CD4-positive, alpha-beta T cell treated with Interleukin-21 for 1 hour (primary cell): ENCODE results near the gene DAND5.

Experiments used
- DNase-seq: peaks from one replicate; pipeline ENCODE4 v3.0.0-alpha.2; 2020

DAND5 gene

DNA sequence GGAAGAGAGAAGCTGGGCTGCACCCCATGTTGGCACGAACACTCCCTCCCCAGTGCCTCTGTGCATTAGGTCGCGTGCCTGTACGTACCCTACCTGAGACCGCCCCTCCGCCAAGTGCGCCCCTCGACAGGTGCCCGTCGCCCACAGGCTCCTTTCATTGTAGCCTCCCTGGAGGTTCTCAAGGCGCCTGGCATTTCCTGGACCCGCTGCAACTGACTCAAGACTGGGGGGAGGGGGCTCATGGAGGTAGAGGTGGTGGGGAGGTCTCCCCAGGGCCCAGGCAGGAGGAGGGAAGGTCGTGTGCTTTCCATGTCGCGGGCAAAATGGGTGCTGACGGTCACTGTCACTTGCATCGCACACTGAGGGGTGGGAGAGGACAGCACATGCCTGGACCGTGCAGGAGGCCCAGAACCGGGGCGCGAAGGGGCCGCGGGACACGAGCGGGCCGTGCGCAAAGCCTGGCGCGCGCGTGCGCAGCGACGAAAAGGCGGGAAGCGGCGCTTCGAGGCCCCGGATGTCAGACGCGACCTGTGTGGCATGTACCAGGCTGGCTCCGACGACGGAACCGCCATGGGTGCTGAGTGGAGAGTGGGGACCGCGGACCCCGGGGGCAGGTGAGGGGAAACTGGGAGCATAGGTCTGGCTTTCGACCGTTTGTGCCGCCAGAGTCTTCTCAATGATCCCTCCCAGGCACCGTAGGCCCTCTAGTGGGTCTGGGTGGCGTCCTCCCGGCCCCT, 42.4 kb downstream of the DAND5 start:
- DNase-seq, result no peak

DNA sequence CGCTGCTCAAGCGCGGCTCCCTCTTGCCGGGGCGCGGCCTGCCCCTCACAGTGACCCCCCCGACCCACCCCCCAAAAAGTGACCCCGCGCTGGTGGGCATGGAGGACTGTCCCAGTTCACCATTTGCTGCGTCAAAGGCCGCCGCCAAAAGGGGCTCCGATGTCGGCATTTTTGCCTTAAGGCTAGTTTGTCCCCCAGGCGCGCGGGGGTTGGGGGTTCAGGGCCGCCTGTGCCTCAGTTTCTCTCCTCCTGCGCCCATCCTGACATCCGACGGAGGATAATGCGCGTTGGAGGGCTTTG, 43.0 kb downstream of the DAND5 start:
- no peak for DNase-seq

DNA sequence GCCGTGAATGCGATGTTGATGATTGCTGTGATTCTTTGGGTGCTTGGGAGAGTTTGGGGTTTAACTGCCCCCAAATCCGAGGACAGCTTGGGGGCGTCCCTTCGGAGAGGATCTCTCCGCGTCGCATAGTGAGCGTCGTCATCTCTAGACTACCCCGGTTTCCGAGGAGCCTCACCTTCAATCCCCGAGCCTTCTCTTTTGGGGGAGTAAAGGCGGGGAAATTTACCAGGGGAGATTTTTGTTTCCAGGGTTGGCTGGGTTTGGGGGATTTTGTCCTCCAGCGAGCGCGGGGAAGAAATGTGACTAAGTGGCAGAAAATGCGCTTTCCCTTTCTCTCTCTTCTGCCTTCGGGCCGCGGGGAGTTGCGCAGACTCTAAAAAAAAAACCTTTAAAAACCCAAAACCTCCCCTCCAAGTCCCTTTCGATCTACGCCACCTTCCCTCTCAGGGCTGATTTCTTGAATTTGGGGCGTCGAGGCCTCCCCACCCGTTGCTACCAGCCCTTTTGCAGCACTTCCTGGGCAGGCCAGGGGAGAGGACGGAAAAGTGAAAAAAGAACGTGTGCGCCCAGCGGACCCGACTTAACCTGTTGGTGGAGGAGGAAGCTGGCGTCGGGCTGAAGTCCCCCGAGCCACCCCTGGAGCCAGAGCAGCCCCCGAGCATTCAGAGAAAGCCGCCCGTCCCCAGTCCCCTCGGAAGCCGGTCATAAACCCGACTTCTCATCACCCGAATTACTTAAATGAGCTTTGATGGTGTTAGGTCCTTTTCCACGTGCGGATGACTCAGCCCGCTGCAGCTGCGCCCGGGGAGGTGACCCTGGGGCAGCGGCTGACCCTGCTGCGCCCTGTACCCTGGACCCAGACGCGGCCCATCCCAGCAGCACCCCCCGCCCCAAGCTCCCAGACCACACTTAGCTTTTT, 43.6 kb downstream of the DAND5 start:
- peak; percentile 28 for DNase-seq

DNA sequence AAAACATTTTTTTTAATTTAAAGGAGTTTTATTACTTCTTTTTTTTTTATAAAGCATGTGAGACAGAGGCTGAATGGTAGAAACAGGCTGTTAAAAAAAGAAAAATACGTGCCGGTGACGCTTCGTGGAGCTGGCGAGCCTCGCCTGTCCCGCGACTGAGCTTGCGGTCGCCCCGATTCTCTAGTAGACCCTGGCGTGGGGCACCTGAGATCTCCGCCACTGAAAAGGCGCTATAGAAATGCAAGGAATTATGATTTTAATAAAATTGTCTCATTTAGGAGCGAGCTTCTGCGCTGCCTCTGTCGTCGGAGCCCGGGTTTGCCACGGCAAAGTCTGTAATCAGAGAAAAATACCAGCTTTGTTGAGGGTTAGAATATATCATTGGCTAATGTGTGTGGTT, 44.3 kb downstream of the DAND5 start:
- no peak for DNase-seq

DNA sequence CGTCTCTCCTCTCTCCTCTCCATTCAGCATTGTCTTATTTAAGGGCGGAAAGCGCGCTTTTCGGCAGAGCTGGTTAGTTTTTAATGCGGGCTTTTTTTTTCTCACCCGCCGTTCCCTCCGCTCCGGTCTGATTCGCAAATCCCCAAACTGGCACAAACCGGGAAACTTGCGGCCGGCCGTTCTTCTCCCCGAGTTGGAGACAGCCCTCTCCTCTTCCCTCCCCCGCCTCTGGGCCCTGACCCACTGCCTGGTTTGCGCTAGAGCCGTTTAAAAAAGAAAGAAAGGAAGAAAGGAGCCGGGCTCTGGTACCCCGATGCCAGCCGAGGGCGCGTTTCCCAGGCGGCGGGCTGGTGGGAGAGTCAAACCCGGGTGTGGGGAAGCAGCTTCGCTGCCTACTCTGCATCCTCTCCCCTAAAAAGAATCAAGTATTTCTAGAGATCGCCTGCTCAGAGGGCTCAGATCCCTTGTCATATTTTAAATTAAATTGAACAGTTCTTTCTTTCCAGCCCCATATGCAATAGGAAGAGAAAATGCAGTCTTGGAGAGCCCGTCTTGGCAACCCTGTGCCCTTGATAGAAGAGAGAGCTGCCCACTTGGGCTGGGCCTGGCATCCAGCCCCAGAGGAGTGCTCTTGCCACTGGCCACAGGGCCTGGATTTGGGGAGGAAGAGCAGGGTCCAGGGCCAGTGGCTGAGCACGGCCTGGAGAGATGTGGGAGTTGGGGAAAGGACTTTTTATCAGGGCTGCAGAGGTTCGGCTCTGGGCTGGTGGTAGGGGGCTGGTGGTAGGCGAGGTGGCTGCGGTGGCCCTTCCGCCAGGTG, 44.9 kb downstream of the DAND5 start:
- DNase-seq, result no peak

DNA sequence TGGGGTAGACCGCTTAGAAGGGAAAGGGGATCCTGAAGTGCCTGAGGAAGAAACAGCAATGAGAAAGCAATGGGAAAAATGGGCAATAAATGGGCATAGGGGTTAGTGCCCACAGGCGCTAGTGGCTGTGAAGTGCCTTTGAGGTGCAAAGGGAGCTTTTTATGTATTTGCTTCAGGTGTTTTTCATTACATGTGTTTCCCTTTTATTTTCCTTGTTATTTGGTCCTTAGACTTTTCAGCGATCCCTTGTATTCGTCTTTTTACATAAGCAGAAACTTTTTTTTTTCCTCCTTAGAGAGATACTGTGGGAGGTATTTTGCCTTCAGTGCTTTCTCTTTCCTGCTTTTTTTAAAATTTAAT, 45.5 kb downstream of the DAND5 start:
- no peak for DNase-seq

DNA sequence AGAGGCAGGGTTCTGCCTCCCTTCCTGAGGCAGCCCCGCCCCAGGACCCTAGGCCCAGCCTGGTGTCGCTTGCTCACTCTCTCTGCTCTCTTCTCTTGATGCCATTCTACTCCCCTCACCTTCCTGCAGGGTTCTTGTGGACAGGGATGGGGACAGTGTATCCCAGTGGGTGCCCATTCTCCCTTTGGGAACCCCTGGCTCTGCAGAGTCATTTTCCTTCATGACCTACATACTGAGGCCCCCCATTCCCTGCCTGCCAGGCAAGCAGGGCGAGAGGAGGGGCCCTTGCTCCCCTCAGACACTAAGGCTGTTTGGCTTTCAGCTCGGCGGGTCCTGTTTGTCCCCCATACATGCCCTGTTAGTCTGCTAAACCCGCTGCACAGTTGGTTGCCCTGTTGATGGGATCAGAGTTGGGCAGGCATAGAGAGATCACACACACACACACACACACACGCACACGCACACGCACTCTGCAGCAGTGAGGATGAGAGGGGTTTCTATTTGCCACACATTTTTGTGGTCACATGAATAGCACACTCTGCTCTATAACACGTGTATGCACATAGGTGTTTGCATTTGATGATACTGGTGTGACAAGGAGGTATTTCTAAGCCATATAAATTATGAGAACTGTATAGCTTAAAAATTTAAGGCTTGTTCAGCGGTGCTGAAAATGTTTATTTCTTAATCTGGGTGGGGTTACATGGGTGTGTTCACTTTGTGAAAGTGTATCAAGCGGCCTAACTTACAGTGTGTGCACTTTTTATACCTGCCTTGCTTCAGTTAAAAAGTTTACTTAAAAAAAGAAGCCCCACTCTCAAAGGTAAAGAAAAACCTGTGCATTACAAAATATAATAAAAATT, 46.2 kb downstream of the DAND5 start:
- no peak for DNase-seq

DNA sequence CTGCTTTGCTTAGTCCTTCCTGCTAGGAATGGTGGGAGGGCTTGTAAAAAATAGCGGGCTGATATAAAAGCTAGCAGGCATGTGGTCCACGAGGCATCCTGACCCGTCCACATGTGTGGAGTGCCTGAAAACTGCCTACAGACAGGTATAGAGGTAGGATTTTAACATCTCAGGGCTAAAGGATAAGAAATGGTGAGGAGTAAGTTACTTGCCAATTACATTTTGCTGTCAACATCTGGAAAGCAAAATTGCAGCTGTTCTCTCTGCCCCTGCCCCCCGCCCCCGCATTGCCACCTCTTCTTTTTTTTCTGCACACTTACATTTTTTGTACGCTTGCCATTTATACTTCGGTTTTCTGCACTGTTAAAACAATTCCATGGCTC, 46.9 kb downstream of the DAND5 start:
- DNase-seq, result no peak

DNA sequence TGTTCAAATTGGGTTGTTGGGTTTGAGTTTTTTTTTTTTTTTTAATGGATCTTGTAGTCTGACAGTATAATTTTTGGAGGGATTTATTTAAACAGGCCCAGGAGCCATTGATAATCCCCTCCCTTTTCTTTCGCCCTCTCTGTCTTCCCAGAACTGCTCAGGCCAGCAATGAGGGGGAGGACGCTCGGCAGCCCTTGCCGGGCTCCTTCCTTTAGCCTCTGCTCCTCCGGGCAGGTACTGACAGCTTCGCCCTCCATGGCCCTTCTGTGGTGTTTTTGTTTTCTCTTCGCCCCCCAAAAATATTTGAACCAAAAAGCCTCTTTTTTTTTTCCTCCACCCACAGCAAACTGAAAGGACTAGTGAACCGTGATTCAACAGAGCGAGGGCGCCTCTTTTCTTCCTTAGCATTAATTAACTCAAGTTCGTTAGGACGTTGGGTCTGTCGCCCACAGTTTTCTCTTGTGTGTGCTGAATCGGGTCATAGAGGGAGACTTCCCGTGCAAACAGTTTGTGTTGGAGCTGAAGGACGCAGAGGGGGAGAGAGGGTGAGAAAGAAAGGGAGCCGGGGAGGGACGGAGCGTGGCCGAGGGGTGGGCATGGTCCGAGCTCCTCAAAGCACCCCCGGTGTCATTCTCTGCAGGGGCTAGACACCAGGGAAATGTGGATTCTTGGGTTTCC, 47.4 kb downstream of the DAND5 start:
- DNase-seq, result no peak

DNA sequence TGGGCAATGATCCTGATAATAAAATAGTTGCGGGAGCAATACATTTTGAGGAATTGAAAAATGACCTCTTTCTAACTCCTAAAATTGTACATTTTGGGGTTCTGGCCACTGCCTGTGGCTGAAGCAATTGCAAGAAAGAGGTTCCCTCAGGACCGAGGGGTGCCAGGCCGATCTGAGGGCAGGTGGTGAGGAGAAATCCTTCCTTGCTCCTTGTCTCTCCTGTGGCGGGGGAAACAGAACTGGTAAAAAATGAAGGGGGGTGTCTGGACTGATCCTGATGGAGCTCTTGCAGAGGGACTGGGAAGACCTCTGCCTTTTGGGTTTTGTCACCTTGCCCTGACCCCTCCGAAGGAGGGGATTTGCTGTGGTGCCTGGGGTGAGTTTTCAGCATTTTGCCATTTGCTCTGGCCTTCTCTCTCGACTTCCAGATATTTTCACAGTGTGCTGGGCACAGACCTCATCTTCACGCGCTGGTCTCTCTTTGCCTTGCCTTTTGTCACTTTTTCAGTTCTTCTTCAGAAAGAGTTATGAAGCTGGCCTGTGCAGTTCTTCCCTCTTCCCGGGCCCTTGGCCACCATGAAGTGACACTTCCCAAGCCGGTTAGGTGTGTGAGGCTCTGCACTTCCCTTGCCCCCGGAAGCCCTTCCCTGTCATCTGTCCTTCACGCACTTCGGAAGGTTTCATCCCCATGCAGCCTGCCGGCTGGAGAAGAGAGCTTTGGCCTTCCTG, 48.1 kb downstream of the DAND5 start:
- no peak for DNase-seq

DNA sequence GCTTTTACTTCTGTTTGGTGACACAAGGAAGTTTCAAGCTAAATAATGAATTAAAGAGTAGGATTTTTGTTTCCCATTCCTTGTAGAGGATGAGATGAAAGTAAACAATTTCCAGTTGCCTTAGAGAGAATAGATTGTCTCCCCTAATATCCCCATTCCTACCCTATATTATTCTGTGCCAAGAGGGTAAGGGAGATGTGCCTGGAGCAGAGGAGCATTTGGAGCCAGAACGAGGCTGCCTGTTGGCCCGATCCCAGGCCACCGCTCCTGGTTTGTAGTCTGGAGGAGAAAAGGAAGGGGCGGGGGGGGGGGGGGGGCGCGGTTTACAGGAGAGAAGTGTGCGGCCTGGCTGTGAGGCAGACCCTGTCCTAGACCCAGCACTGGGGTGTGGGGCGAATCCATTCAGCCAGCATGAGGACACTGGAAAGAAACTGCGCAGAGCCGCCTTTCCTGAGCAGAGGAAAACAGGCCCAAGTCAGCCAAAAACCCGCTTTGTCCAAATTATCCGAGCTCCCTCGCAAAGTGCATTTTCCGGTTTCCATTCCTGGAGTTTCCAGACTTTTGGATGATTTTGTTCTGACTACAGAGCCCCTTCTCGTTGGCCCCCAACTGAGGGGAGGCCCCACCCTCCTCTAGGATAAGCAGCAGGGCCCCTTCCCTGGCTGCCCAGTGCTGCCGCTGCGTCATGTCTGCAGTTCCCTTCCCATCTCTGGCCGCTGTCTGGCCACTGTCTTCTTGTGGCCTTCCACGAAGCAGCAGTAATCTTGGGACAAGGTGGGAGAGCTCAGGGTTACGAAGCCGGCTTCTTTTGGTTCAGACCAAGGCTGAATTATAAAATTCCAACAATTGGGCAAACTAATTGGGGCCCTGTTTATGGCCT, 48.9 kb downstream of the DAND5 start:
- DNase-seq, result no peak

DNA sequence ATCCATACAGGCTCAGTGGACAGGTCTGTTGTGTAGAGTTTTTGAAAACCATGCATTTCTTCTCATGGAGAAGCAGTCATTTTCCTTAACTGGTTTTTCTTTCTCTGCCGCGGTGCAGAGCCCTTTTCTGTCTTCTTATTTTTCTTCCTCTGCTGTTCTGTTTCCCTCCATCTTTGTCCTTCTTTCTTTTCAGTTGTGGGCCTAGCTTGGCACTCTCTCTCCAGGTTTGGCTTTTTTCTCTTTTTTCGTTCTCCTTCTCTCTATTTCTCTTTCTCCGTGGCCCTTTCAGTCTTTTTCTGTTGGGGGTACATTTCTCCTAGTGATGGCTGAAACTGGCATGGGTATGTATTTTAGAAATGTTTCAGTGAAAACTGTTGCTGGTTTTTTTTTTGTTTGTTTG, 50.0 kb downstream of the DAND5 start:
- no peak for DNase-seq

DNA sequence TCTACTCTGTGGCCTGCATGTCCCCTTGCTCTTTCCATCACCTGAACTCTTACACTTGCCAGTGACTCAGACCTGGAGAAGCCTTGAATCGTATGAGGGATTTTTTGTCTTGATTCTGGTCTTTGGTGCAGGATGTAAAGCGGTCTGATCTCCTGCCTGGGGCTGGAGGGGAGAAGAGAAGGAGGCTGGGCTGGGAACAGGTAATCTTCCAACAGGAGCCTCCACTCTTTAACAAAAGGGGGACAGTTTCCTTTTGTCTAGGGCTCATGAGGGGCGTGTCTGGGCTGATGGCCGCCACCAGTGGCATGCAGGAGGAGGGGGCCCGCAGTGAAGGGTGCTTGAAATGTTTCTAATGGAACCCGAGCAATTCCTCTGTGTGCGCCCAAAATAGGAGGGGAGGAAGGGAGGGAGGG, 50.6 kb downstream of the DAND5 start:
- DNase-seq, result no peak

DNA sequence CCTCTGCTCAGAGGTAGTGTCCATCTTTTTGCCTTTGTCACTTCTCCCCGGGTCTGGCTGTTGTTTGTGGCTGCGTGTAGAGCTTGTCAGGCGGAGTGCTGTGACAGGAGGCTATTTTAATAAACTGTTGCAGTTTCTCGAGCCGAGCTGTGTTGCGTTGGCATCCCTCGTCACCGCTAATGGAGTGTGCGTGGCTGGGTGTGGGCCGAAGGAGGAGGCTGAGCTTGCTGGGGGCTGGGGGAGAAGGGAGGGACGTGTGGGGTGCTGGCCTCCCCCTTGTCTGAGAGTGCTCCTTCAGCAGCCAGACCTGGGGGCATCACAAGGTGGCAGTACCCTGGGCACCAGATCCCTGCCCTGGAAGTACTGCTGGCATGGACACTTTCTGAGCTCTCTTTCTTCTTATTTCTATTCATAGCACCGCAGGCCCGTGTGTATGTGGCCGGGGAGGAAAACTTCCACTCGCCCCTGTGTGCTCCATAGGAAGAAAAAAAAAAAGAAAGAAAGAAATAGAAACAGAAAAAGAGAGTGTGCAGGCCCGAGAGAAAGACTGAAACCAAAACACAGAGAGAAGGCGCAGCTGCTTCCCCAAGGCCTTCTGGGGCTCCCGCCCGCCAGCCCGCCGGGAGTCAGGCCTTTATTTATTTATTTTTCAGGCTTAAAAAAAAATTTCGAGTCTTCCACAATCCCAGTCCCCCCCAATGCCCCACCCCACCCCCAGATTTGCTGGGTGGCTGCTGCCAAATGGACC, 52.9 kb downstream of the DAND5 start:
- DNase-seq, result no peak

DNA sequence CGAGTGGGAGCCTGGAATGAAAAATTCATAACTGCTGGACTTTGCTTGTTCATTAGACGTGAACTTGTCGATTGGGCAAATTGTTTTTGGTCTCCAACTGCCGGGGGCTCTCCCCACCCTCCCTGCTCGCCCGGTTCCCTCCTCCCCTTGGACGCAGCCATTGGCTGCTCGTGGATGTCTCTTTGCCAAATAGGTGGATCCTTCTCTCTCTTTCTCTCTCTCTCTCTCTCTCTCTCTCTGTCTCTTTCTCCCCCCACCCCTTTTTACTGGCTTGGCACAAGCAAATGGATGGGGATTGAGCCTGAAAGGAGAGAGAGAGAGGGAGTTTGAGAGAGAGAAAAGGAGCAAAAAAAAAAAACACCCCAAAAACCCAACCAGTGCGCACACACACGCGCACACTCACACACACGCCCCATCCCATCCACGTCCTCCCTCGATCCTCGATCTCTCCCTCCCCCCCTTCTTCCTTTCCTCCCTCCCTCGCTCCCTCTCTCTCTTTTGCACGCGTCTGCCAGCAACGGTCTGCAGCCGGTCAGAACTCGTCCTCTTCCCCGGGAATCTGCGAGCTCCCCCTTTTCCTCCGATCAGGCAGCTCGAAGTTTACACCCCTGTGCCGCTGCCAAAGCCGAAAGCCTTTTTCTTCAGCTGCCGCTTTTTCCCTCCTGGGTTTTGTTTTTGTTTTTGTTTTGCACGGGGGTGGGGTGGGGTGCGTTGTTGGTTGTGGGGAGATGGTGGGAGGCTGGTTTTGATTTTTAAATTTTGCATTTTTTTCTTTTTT, 53.7 kb downstream of the DAND5 start:
- DNase-seq, result no peak

DNA sequence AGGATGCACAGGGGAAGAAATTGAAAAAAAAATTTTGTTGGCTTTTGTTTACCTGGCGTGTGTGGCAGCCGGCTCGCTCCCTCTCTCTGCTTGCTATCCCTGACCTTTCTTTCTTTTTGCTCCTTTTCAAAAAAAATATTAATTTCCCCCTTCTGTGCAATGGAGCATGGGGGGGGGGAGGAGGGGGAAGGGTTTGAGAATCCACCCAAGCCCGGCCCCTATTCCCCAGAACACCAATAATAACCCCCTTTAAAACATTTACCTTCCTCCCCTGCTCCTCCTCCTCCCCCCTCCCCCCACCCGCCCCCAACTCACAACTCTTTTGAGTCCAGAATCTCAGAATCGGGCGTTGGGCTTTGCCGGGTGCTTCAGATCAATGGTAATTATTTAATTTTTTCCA, 54.3 kb downstream of the DAND5 start:
- DNase-seq, result no peak
